NCI-H774 (cell line): Measurements from ENCODE around the gene GABRB1.
"Not testable (repeated sequence)": the region's sequence is repeated elsewhere in the genome, so short reads cannot be mapped to it uniquely, and the experiment has no call there.

Experiments used
- DNase-seq: peaks from one replicate; lab custom pipeline; 2025; lab: John Stamatoyannopoulos, UW

Gene GABRB1

GRCh38 chr4:47213106-47213505 lies 181.7 kb downstream of the GABRB1 start:
- DNase-seq, result no peak

GRCh38 chr4:47213539-47213938 lies 182.2 kb downstream of the GABRB1 start:
- no peak for DNase-seq

DNA sequence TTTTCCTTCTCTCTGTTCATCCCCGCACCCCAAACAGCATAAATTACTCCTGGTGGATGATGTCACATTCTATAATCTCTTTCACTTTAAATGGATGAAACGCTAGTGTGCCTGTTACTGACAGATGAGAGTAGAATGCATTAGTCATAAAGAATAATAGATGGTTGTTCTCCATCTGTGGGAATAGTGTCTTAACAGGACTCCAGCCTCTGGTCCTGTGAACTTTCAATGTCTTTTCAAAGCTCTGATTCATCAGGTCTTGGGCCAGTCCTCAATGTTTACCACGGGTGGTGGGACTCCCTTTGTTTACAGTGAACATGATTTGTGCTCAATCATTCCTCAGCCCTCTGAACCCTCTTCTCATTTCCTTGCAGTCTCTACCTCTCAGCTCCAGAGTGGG lies 182.6 kb downstream of the GABRB1 start:
- no peak for DNase-seq

DNA sequence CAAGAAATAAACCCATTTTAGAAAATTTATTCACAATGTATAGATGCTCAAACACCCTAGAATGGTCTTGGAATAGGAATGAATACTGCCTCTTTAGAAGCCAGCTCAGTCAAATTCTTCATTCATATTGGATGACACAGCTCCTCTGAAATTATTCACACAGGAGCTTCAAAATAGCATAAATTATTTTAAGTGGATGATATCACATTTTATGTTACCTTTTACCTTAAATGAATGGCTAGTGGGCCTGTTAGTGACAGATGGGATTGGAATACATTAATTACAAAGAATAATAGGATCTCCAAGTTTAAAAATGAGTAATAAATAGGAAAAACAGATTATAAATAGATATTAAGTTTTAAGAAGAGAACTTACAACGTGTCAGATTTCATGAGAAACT lies 184.4 kb downstream of the GABRB1 start:
- DNase-seq, result no peak

DNA sequence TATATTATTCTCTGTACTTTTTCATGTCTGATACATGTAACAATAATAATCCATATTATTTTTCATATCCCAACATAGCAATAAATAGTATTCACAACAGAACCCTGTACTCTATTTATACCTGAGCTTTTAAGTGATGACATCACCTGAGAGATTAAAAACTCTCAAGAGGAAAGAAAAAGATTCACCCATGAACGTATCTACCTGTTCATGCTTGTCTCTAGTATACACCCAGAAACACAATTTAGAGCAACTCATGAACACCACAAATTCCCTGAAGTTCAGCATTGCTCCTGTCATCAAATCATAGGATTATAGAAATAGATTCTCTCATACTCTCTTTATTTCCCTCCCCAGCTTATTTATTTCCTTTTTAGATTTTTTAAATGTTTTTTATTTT lies 185.9 kb downstream of the GABRB1 start:
- no peak for DNase-seq

- DNase-seq, result no peak
Observed at GRCh38 chr4:47217884-47218283, 186.5 kb downstream of the GABRB1 start.

DNA sequence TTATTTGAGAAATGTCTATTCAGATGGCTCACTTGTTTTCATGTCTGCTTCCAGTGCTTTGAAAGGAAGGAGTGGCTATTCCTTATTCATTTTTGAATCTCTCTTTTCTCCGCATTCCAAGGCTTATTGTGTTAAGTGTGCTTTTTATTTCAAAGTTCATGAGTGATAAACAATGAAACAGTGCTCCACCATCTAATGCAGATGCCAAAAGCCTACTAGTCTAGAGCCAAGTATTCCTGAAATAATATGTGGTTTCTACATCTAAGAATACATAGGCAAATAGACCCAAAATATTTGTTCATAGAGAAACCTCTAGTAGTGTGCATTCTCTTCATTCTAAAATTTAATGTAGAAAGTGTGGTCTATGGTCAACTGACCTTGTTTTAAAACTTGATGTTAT lies 187.3 kb downstream of the GABRB1 start:
- DNase-seq, result no peak

DNA sequence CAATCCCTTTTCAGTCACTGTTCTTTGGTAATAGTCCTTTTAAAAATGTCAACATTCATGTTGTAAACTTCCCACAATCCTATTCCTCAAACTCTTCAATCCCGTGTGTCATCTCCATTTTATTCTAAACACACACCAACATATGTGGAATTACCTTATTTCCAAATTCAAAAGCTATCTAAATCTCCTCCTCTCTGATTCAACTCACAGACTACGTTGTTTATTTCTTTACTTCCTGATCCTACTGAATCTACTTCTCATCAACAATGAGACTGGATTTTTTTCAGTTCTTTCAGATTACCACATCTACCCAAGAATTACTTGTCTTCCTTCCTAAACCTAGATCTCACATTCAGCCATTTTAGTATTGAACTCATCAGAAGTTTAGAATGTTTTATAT lies 188.2 kb downstream of the GABRB1 start:
- DNase-seq, result no peak

DNA sequence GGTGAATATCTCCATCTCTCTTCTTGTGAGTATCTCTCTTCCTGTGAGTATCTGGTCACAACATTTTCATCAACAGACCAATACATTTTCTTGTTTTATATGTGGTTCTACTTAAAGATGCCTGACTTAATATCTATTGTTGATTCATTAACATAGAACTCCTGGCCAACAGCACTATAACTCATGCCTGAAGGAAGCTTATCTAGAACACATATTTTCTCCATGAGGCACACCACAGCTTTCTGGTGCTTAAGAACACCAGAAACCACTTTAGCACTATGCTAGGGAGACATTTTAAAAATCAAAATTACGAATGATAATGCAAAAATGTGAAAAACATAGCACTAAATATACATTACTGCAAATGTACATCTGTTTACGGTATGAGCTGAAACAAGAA lies 190.4 kb downstream of the GABRB1 start:
- no peak for DNase-seq

- DNase-seq, result no peak
Observed at GRCh38 chr4:47222276-47222675, 190.9 kb downstream of the GABRB1 start.

DNA sequence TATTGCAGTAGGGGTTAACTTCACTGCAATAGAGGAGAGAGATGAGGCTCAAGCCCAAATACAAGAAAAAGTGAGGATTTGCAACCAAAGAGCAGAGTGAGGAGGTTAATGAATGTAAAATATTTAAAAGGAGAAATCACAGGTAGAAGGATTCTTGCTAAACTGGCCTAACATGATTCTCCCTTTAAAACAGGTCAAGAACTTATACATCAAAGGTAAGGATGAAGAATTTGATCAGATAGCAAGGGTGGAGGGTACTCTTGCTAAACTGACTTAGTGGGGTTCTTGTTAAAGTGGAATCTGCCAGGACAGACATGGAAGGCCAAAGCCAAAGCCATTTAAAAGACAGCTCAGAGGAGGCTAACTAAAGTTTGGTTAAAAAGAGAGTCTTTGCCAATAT lies 193.0 kb downstream of the GABRB1 start:
- DNase-seq, result no peak

GRCh38 chr4:47235721-47236120 lies 204.4 kb downstream of the GABRB1 start:
- no peak for DNase-seq

- no peak for DNase-seq
Observed at GRCh38 chr4:47238667-47239066, 207.3 kb downstream of the GABRB1 start.

GRCh38 chr4:47239649-47240048 lies 208.3 kb downstream of the GABRB1 start:
- no peak for DNase-seq

DNA sequence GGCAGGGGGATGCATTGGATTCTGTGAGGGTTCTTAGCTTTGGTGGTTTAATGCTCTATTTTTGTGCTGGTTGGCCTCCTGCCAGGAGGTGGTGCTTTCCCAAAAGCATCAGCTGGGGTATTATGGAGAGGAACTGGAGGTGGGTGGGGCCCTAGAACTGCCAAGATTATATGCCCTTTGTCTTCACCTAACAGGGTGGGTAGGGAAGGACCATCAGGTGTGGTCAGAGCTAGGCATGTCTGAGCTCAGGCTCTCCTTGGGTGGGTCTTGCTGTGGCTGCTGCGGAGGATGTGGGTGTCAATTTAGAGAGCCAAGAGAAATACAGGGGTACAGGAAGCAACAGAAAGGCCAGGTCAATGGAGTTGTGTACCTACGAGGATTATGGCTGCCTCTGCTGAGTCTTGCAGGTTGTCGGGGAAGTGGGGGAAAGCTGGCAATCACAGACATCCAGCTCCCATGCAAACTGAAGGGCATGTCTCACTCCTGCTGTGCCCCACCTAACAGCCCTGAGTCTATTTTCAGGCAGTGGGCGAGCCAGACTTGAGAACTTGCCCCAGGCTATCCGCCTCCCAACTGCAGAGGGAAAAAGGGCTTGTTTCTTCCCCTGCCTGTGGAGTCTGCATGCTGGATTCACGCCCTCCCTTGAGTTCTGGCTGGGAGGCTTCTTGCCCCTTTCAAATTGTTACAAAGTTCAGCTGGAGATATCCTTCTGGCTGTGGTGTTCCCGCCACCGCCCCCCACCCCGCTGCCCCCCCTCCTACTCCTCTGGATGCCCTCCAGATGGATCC lies 220.2 kb downstream of the GABRB1 start:
- DNase-seq, result no peak

DNA sequence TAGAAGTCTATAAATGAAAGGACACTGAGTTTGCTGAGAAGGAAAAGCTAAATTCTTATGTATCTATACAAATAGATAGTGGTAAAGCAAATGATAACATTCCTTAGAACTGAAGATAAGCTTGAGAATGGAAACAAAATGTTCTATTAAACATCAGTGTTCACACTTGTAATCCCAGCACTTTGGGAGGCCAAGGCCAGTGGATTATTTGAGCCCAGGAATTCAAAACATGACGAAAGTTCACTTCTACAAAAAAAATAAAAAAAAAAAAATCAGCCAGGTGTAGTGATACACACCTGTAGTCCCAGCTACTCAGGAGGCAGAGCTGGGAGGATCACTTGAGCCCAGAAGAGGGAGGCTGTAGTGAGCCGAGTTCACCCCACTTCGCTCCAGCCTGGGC lies 232.4 kb downstream of the GABRB1 start:
- no peak for DNase-seq

DNA sequence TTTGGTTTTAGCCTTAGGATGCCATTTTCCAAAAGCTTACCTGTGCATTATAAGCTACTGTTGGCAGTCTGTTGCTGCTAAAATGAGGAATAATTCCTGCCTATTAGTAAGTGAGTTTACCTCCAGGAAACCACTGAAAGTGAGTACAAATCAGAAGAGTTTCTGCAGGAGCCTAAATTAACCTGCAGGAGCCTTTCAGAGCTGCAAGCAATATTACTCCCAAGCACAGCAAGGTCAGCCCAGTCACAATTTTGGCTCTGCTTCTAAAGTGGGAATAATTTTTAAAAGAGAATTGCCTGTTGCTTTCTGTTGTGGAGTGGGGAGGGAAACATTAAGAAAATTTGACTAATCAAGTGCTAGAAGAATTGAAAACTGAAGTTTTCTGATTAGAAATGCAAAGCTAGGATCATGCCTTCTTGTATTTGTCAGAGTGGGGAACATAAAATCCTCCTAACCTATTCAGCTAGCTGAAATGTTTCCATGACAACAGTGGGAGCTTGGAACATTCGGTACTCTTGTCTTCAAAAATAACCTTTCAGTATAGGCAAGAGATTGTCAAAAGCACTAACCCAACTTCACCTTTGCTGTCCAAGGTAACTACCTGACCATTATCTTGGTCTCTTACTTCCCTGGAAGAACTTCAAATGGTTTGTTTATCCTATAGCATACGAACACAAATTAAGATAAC lies 239.0 kb downstream of the GABRB1 start:
- DNase-seq, result no peak

GRCh38 chr4:47271291-47271690 lies 239.9 kb downstream of the GABRB1 start:
- DNase-seq, result no peak

GRCh38 chr4:47274901-47275300 lies 243.5 kb downstream of the GABRB1 start:
- no peak for DNase-seq

- no peak for DNase-seq
Observed at GRCh38 chr4:47275595-47275994, 244.2 kb downstream of the GABRB1 start.

DNA sequence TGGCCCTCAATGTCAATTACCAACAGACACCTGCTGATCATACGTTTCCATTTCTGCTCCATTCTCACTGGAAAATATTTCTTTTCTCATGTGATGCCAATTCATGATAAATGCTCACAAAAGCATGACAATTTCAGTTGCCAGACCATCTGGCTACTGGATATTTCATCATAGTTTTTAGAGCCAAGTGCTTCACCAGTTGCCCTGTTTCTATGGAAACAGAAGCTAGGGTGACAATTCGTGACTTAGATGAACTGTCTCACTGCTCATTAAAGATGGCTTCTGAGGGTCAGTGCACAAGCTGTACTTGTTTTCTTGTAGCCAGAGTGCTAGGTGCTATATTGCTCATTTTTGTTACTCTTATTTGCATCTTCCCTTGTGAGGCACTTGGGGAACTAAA lies 247.3 kb downstream of the GABRB1 start:
- DNase-seq, result peak; percentile 52

DNA sequence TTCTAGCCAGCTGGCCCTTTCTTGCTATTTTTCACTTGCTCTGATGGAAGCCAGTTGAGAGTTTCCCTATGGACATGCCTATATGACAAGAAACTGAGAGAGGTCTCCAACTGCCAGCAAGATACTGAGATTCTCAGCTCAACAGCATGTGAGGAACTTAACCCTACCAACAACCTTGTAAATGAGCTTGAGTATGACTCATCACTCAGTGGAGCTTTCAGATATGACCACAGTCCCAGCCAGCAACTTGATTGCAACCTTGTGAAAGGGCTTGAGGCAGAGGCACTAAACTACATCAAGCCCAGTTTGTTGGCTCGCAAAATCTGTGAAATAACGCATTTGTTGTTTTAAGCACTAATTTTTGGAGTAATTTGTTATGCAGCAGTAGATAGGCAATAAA lies 256.4 kb downstream of the GABRB1 start:
- DNase-seq, result no peak

- no peak for DNase-seq
Observed at GRCh38 chr4:47289805-47290204, 258.4 kb downstream of the GABRB1 start.

GRCh38 chr4:47290873-47291272 lies 259.5 kb downstream of the GABRB1 start:
- not testable (repeated sequence) for DNase-seq
